NCI-H345 treated with DMSO at 0.1 percent for 48 hours (cell line): ENCODE measurements around the gene YBX2.
"Not testable (repeated sequence)": the region's sequence is repeated elsewhere in the genome, so short reads cannot be mapped to it uniquely, and the experiment has no call there.

Experiments used
- DNase-seq: peaks from one replicate; lab custom pipeline; 2025; ENCODE audit not compliant: unreplicated experiment; lab: John Stamatoyannopoulos, UW

Gene YBX2

DNA sequence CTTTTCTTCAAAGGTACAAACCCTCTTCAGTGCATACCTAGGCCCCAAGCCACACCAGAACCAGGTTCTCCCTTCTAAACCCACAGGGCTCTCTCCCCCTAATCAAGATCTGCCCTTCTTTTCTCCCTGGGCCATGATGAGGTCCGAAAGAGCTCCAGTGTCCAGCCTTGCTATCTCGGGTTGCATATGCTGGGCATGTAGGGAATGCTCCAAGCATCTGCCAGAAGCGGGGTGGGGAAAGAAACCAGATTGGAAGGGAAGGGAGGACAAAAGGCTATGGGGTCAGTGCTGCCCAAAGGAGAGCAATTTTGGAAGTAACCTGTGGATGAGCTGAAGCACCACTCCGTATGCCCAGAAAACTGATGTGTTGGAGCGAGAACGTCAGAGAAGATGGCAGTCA, 45.2 kb downstream of the YBX2 start:
- DNase-seq: no peak

DNA sequence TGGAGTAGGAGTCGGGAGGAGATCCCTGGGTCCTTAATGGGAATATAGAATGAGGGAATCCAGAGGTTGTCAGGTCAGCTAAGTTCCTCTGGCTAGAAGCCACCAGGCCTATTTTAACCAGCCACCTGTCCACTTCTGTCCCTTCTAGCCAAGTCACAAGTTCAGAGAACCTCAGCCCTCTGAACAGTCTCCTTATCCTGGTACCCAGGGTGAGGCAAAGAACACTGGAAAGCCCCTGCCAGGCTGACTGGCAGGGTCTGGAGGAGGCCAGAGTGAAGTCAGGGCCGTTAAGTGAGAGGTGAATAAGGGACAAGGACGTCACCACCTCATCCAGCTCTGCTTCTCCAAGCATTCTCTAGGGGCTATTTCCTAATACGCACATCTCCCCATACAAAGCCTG, 45.6 kb downstream of the YBX2 start:
- DNase-seq: no peak

GRCh38 chr17:7246779-7247178, 47.7 kb downstream of the YBX2 start:
- no peak for DNase-seq

- not testable (repeated sequence) for DNase-seq
These were observed 50.6 kb downstream of the YBX2 start for GRCh38 chr17:7243838-7244237.

- no peak for DNase-seq
These were observed 51.0 kb downstream of the YBX2 start for GRCh38 chr17:7243453-7243729.

DNA sequence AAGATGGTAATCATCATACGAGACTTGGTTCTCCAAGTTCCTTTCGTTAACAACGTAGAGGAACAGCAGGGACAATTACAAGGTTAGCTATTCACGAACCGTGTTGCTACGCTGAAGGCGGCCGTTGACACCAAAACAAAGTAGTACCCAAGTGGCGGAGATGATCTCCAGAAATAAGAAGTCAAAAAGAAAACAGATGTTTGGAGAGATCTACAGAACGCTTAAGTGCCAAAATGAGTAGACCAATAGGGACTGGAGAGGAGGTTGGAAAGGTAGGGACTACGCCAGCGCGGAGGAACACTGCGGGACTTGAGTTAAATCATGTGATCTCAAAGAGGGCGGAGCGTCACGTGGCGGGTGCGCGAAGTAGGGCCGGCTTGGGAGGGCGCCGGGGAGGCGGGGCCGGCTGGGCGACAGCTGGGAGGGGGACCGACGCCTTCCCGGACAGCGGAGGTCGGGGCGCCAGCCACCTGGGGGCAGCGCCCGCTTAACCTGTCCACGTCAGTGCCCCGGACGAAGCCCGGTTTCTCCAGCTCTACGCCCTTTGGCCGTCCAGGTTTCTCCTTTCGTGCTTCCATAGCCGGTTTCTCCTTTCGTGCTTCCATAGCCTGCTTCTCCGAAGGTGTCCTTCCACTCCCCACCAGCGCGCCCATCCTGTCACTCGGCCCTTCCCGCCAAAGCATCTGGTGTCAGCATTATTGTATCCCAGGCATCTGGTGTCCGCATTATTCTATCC, 51.6 kb downstream of the YBX2 start:
- DNase-seq: peak; percentile 70

DNA sequence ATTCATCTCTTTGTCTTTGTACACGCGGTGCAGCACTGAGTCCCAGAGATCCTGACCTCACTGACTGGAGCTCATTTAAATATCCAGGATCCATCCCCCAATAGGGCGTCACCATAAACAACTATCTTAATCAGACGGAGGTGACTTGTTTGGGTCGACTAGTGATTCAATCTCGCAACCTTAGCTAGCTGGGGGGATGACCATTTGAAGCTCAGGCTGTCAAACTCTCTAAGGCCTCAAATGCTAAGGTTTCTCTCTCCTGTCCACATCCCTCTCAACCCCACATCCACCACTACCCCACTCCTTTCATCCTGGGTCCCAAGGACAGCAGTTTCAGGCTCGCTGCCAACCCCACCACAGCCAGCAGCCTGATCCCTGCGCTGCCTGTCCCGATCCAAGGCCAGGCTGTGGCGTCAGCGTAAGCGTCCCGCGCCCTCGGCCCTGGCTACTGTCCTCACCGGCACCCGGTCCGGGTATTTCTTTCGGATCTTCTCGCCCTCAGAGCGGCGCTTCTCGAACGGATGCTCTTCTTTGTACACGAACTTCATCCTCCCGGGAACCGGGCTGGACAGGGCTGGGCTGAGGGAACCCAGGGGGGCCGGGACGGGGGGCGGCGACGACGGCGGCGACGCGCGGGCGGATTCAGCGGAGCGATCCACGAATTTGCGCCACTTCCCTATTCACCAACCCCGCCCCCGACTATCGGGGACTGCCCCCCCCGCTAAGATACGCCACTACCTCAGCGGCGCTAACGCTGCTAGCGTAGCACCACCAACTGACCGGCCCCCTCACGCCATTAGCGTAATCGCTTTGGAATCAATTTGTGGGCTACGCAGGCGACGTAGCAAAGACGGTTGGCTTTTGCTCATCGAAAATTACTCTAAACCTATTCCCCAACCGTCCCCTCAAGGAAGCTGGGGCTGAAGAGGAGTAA, 52.4 kb downstream of the YBX2 start, which contains the start of gene GABARAP:
GABARAP (minus strand) TSS at position 667 of the 934 bp plus-strand sequence; CDS start at position 548, 119 bp downstream.
- peak; percentile 69 for DNase-seq

DNA sequence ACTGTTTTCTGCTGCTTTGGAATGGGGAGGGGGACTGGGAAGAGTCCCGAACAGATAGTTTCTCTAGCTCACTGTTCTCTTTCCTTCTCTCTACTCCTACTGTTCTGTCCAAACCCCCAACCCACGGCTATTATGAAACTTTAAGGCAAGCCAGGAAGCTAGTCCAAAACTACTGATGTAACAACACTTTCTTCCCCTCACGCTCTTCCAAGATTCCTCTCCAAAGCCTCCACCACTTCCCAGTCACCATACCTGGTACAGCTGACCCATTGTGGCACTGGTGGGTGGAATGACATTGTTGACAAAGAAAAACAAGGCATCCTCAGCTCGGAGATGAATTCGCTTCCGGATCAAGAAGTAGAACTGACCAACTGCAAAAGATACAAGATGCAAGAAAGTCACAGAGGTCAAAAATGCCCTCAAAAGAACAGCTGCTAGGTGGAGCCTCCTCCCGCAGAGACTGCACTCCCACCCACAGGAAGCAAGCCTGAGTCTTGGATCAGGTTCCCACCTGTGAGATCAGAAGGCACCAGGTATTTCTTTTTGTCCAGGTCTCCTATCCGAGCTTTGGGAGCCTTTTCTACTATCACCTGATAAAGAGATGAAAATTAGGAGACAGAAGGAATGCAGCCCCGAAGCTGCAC, 53.2 kb downstream of the YBX2 start:
- DNase-seq: no peak

DNA sequence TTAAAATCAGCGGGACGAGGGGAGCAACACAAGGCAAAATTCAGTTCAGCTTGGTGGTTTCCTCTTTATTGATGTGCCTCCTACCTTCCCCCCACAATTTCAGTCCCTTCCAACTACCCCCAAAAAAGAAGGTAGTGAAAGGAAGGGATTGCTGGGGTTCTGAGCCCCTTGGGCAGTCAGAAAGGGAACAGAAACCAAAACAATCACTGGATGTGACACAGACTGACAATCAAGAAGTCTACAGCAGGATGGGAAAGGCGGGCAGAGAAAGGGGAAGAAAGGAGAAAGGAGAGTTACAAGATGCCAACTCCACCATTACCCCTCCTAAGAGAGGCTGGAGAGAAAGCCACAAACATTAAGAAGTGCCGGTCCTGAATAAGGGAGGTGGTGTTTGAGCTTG, 54.1 kb downstream of the YBX2 start:
- DNase-seq: no peak

DNA sequence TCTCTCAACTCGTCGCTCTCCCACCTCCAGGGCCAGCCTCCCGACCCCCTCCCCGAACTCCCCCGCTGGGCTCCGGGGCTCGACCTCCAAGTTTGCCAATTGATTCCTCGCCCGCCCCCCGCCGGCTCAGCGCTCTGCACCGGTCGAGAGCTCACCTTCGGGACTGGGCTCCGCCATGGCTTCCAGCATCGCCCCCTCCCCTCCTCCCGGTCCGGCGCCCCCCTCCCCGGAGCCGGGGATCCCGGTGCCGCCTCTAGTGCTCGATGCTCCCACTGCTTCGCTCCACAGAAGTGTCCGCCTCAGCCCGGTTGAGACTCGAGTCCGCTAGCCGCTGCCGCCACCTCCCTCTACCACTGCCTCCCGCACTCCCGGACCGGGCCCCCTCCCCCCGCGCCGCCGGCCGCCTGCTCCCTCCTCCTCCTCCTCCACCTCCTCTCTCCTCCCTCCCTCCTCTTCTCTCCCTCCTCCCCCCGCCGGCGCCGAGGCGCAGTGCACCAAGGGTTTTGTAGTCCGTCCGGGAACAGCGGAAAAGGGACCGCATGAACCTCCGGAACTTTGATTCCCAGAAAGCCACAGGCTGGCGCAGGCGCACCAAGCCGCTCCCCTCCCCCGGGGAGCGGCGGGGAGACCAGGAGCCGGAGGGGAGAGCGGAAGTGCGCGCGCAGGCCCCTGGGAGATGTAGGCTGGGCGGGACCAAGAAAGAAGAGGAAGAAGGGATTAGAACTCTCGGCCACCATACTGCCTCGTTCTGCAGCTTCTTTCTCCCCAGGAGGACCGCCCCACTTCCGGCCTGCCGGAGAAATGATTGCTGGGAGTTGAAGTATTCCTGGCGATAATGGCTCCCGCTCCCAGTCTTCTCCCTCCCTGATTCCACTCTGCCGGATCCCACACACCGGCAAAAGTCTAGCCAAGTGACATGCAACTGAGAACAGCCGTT, 55.1 kb downstream of the YBX2 start, which contains the start of gene PHF23:
PHF23 (minus strand) TSS at position 367 of the 937 bp plus-strand sequence; CDS start at position 189, 178 bp downstream.
- peak; percentile 91 for DNase-seq

GRCh38 chr17:7238420-7239090, 55.9 kb downstream of the YBX2 start:
- DNase-seq: no peak
